HepG2 (cell line): ENCODE data around the gene RUSC1. TPM values are rescaled to one million over a fixed set of nuclear protein-coding genes. Genes with fewer than 3 reads are reported as not detected.

Experiments
- BORCS8-MEF2B ChIP-seq: sonication (generic); formaldehyde crosslinking; IDR thresholded peaks from 2 replicates; pipeline ENCODE4 v1.8.0; 2022; ENCODE audit warnings: mild to moderate bottlenecking, missing genetic modification reagents
- CENPX ChIP-seq: sonication (generic); formaldehyde crosslinking; IDR thresholded peaks from 2 replicates; pipeline ENCODE4 v1.9.0; 2021; ENCODE audit warnings: mild to moderate bottlenecking, missing genetic modification reagents, moderate library complexity
- DMTF1 ChIP-seq: sonication (generic); formaldehyde crosslinking; IDR thresholded peaks from 2 replicates; pipeline ENCODE4 v1.4.0; 2020; ENCODE audit warnings: mild to moderate bottlenecking, missing genetic modification reagents
- EZH2 ChIP-seq: conservative IDR thresholded peaks from 2 replicates; pipeline ENCODE4 v1.6.1; 2012; ENCODE audit warnings: mild to moderate bottlenecking, low read depth, low read length, moderate library complexity
- HNF1B ChIP-seq: sonication (generic); formaldehyde crosslinking; IDR thresholded peaks from 2 replicates; pipeline ENCODE4 v1.5.1; 2020; ENCODE audit warnings: mild to moderate bottlenecking, moderate library complexity, missing genetic modification reagents
- MAZ ChIP-seq, 2 experiments: sonication (generic) in 1 of 2; formaldehyde crosslinking in 1 of 2; IDR thresholded peaks; 2 replicates each; pipeline versions ENCODE4 v1.5.0 to v1.6.1; 2012 to 2020; ENCODE audit warnings: low read depth in 2 of 2, mild to moderate bottlenecking in 2 of 2, borderline replicate concordance in 1 of 2, improper control_type of control experiment in 1 of 2, low read length in 1 of 2, missing genetic modification reagents in 1 of 2, moderate library complexity in 1 of 2
- NONO ChIP-seq, 2 experiments: fragments of 450-650 bp in 1 of 2; sonication (generic) in 1 of 2; formaldehyde crosslinking in 1 of 2; IDR thresholded peaks in 1 of 2; conservative IDR thresholded peaks in 1 of 2; 2 replicates each; pipeline versions ENCODE4 v1.6.1 to v1.8.0; 2017 to 2022; ENCODE audit warnings: mild to moderate bottlenecking in 1 of 2, missing genetic modification reagents in 1 of 2, moderate library complexity in 1 of 2
- SRSF9 ChIP-seq: fragments of 200-400 bp; formaldehyde crosslinking; IDR thresholded peaks from 2 replicates; pipeline ENCODE4 v1.6.1; 2018; ENCODE audit warnings: borderline replicate concordance, mild to moderate bottlenecking, low read depth, low read length; ENCODE audit not compliant: insufficient read depth, poor library complexity, severe bottlenecking
- TGIF2 ChIP-seq: IDR thresholded peaks from 2 replicates; pipeline ENCODE4 v1.6.1; 2016; ENCODE audit warnings: control low read depth, missing compliant biosample characterization
- ZBTB7A ChIP-seq: sonication (generic); formaldehyde crosslinking; IDR thresholded peaks from 2 replicates; pipeline ENCODE4 v1.8.0; 2022; ENCODE audit warnings: mild to moderate bottlenecking, missing genetic modification reagents
- ZHX2 ChIP-seq, 2 experiments: sonication (generic) in 1 of 2; formaldehyde crosslinking in 1 of 2; IDR thresholded peaks; 2 replicates each; pipeline versions ENCODE4 v1.6.1 to v1.9.0; 2014 to 2022; ENCODE audit warnings: antibody characterized with exemption in 1 of 2, borderline replicate concordance in 1 of 2, inconsistent platforms in 1 of 2, low read depth in 1 of 2, missing genetic modification reagents in 1 of 2
- ZNF264 ChIP-seq: sonication (generic); formaldehyde crosslinking; IDR thresholded peaks from 2 replicates; pipeline ENCODE4 v1.4.0; 2020; ENCODE audit warnings: missing genetic modification reagents
- ZNF34 ChIP-seq: sonication (generic); formaldehyde crosslinking; IDR thresholded peaks from 2 replicates; pipeline ENCODE4 v1.4.0; 2020; ENCODE audit warnings: mild to moderate bottlenecking, missing genetic modification reagents, borderline replicate concordance
- ZNF629 ChIP-seq: sonication (generic); formaldehyde crosslinking; conservative IDR thresholded peaks from 2 replicates; pipeline ENCODE4 v1.5.0; 2020; ENCODE audit warnings: missing genetic modification reagents
- polyA plus RNA-seq, 8 experiments: library from polyadenylated mRNA; depleted of rRNA in 3 of 8; stranded (reverse) in 7 of 8; unstranded in 1 of 8; fragments of >200 nt; fragmentation: Illumina TruSeq in 4 of 8; extraction: Trizol in 4 of 8; gene quantifications; 2 replicates each; pipeline versions ENCODE4 v1.2.1 to v1.2.3, GENCODE V29; 2011 to 2016; ENCODE audit warnings: low read depth in 4 of 8, missing spikeins in 1 of 8, mixed read lengths in 1 of 8; ENCODE audit not compliant: insufficient read depth in 1 of 8
- total RNA-seq, 5 experiments: library from RNA; depleted of rRNA; stranded (reverse); fragments of >200 nt; fragmentation: Illumina TruSeq; extraction: Trizol; gene quantifications; 2 replicates each; pipeline ENCODE4 v1.2.3, GENCODE V29; 2016; ENCODE audit warnings: low read depth in 1 of 5
- TF ChIP-seq, protein P1 (sequence below): IDR thresholded peaks from 2 replicates; pipeline ENCODE4 v1.6.1; 2016; ENCODE audit warnings: missing compliant biosample characterization, missing genetic modification reagents, borderline replicate concordance

Gene RUSC1
- total and polyA plus RNA-seq, 2 of the 13 experiments (the other 11 are each of a cell fraction or from before 2014, with no cell fraction given), result 18.7 to 20.4 TPM

GRCh38 chr1:155300553-155301329 lies 20.0 kb upstream of the RUSC1 start (continued):
- TF ChIP-seq SRSF9 (no peak), NONO (IDR thresholded peaks at IDR 0.05) (no peak), NONO (CRISPR knock-in tag; conservative IDR thresholded peaks at IDR 0.05) (peak; percentile 80), ZNF629 (peak; percentile 70; the same call in 1 of the 2 replicates), CENPX (no peak), BORCS8-MEF2B (CRISPR knock-in tag) (peak; percentile 85), ZNF34 (CRISPR knock-in tag) (0 out of 2 replicates have a peak, but pooled peaks have one; percentile 65), TGIF2 (CRISPR knock-in tag) (peak; percentile 90), ZBTB7A (peak; percentile 76; the same call in 1 of the 2 replicates), DMTF1 (CRISPR knock-in tag) (no peak), ZNF264 (CRISPR knock-in tag) (peak; percentile 95), MAZ (IDR thresholded peaks at IDR 0.05; ENCODE audit: borderline replicate concordance, low read depth, low read length) (no peak), MAZ (CRISPR knock-in tag; IDR thresholded peaks at IDR 0.05; ENCODE audit: low read depth) (peak; percentile 64), EZH2 (no peak), ZHX2 (IDR thresholded peaks at IDR 0.05; ENCODE audit: low read depth) (no peak; the same call in 1 of the 2 replicates), ZHX2 (CRISPR knock-in tag; IDR thresholded peaks at IDR 0.05; ENCODE audit: borderline replicate concordance) (no peak), HNF1B (CRISPR knock-in tag) (peak; percentile 99)
- TF ChIP-seq, protein P1, sequence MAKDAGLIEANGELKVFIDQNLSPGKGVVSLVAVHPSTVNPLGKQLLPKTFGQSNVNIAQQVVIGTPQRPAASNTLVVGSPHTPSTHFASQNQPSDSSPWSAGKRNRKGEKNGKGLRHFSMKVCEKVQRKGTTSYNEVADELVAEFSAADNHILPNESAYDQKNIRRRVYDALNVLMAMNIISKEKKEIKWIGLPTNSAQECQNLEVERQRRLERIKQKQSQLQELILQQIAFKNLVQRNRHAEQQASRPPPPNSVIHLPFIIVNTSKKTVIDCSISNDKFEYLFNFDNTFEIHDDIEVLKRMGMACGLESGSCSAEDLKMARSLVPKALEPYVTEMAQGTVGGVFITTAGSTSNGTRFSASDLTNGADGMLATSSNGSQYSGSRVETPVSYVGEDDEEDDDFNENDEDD, result peak; percentile 62; the same call in 1 of the 2 replicates
